Dermis microvascular lymphatic vessel endothelial cell (primary cell): Measurements from ENCODE around the gene RTP1. TPM values are rescaled to one million over a fixed set of nuclear protein-coding genes. Genes with fewer than 3 reads are reported as not detected.
"Not testable (repeated sequence)": the region's sequence is repeated elsewhere in the genome, so short reads cannot be mapped to it uniquely, and the experiment has no call there.

Experiments used
- DNase-seq, 2 donors: peaks; one replicate each; pipeline versions ENCODE4 v3.0.0 to v3.0.0-alpha.2; 2010; ENCODE audit warnings: low read depth in 2 of 2
- total RNA-seq: library from RNA; depleted of rRNA; stranded (reverse); fragments of >200 nt; gene quantifications from 2 replicates; pipeline ENCODE4 v1.2.1, GENCODE V29; 2014

The RTP1 gene
- not detected in 2 replicates for total RNA-seq

- DNase-seq = no peak
Observed at GRCh38 chr3:187197335-187197649, at the start of gene RTP1. Gene RTP1, plus strand, starts transcription at chr3:187197486. Its CDS starts 30 bp downstream, at chr3:187197516.

GRCh38 chr3:187150186-187150585, 47.1 kb upstream of the RTP1 start:
- DNase-seq = no peak

- peak in 1 of 2 donors; percentile 27 for DNase-seq
Observed at GRCh38 chr3:187150599-187150998, 46.7 kb upstream of the RTP1 start.

GRCh38 chr3:187161556-187161955, 35.7 kb upstream of the RTP1 start:
- DNase-seq = no peak

- no peak for DNase-seq
Observed at GRCh38 chr3:187162265-187162953, 34.9 kb upstream of the RTP1 start.

GRCh38 chr3:187165144-187165543, 32.1 kb upstream of the RTP1 start:
- peak; percentile 53 to 74 for DNase-seq

DNA sequence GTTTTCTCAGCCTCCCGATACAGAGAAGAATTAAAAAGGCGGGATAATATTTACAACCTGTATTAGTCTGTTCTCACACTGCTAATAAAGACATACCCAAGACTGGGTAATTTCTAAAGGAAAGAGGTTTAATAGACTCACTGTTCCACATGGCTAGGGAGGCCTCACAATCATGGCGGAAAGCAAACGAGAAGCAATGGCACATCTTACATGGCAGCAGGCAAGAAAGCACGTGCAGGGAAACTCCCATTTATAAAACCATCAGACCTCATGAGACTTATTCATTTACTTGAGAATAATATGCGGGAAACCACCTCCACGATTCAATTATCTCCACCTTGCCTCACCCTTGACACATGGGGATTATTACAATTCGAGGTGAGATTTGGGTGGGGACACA, 30.5 kb upstream of the RTP1 start:
- DNase-seq = no peak

DNA sequence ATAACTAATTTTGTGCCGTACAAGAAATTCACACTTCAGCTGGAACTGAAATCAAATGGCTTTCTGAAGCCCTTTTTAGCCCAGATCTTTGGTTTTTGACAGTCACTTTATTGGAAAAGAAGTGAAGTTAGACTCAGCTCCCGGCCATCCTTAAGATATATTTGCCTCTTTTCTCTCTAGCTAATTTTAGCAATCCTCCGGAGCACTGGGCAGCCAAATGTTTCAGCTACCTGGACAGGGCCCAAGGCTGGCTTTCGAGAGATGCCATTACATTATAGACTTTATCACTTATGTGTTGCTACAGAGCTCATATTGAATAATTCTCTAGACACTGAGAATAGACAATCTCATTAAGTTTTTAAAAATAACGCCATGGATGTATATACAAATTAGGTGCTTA, 29.5 kb upstream of the RTP1 start:
- no peak for DNase-seq

- DNase-seq = no peak
Observed at GRCh38 chr3:187169231-187169960, 27.9 kb upstream of the RTP1 start.

DNA sequence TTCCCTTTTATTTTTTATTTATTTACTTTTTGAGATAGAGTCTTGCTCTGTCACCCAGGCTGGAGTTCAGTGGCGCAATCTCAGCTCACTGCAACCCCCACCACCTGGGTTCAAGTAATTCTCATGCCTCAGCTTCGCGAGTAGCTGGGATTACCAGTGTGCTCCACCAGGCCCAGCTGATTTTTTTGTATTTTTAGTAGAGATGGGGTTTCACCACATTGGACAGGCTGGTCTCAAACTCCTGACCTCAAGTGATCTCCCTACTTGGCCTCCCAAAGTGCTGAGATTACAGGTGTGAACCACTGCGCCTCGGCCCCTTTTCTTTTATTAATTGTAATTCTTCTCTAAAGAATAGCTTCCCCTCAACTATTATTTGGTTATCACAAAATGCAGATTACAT, 26.4 kb upstream of the RTP1 start:
- DNase-seq = not testable (repeated sequence)

DNA sequence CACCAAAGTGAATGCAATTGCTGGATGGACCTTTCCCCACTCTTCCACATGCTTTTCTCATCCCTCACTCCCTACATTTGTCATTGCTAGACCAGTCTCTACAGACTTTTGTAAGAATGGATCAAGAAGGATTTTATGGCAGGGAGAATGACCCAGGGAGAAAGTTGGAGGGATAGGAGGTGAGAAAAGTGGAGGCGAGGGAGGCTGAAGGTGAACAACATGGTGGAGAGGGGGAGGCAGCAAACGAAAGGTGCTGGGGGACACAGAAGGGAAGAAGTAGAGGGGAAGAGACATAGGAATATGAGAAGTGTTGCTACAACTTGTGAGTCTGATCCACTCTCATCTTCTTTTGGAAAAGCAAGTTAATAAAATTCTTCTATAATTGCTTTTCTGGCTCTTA, 24.4 kb upstream of the RTP1 start:
- DNase-seq = no peak

DNA sequence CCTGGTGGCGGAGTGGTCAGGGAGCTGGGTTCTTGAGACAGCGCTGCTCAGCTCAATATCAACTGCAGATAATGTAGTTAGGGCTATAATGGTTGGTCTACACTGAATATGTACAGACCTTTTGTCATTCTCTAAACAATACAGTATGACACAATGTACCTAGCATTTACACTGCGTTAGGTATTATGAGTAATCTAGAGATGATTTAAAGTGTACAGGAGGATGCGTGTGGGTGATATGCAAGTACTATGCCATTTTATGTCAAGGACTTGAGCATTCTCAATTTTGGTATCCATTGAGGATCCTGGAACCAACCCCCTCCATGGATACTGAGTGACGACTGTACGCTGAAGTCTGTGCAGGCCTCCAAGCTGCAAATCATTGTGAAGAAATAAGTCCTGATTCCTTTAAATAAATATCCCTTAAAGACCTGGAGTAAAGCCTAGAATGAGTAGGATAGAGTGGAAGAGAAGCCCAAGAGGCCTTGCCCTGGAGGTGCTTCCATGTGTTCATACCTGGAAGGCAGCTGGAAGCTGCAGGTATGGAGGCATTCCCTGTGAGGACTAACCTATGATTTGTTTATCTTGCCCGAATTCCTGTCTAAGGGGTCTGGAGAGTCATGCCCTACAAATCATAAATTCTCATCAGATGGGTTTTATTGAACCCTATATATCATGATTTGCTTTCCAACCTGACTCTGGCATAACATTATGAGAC, 15.7 kb upstream of the RTP1 start:
- DNase-seq = no peak

- DNase-seq = peak in 1 of 2 donors; percentile 12
Observed at GRCh38 chr3:187183210-187183862, 13.9 kb upstream of the RTP1 start.

- no peak for DNase-seq
Observed at GRCh38 chr3:187183903-187184302, 13.4 kb upstream of the RTP1 start.

DNA sequence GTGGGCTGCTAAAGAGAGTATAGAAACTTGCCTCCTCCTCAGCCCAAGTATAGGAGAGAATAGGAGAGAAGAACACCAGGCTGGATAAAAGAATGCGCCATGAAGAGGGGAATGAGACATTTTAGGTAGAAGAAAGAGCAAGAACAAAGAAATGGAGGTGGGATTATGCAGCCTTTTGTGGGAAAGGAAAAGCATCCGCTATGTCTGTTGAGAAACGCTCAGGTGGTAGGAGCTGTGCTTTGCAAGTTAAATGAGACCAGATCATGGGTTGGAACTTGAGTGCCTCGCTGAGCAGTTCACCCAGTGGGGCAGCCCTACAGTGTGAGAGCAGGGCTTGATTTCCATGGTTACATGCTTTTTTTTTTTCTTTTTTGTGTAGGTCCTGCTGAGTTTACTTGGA, 11.5 kb upstream of the RTP1 start:
- DNase-seq = no peak

DNA sequence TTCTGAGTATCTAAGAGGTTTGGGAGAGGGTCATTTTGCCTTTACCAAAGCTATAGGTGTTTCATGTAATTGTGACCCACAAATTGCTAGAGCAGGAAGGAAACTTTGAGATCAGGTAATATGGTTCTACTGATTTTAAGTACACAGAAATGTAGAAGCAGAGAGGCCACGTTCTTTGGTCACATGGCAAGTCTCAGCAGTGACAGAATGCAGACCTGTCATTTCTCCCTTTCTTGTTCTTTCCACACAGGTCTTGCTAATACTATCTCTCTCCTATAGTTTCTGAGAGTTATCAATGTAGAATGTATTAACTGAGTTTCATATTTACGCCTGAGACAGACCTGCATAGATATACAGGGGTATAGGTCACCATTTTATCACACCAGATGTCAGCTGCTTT, 10.9 kb upstream of the RTP1 start:
- no peak for DNase-seq

- peak in 1 of 2 donors; percentile 16 for DNase-seq
Observed at GRCh38 chr3:187186801-187187421, 10.4 kb upstream of the RTP1 start.

- DNase-seq = no peak
Observed at GRCh38 chr3:187188931-187189330, 8.4 kb upstream of the RTP1 start.

DNA sequence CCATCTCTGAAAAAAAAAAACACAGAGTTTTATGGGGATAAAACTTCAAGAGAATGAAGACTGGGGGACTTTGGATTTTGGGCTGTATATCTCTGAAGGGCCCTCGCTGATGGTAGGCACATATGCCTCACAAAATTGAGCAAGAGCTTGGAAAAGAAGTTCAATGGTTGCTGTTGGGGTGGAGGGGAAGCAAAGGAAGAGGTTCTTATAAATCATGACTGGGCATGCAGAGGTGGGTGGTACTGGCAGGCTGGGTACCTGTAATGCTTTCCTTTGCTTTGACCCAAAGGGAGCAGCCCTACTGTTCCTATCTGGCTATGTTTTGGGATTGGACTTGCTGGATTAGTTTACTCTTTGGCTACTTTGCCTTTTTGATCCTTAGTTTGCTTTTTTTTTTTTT, 6.0 kb upstream of the RTP1 start:
- DNase-seq = no peak

DNA sequence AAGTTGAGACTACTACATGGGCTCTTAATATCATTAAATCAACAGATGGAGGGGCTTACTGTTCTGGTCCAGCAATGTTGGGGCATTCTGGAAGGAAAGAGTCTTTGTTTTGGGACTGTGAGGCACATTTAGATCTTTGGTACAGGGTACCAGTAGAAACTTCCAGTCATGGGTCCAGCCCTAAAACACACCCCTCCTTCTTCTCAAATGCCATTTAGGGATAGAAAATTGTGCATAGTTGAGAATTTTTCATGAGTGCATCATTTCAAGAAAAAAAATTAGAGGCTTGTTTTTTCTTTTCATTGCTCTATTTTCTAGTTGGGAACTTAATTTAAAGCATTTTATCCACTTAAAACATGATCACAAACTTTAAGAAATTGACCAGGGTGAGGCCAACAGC, 4.1 kb upstream of the RTP1 start:
- DNase-seq = no peak

DNA sequence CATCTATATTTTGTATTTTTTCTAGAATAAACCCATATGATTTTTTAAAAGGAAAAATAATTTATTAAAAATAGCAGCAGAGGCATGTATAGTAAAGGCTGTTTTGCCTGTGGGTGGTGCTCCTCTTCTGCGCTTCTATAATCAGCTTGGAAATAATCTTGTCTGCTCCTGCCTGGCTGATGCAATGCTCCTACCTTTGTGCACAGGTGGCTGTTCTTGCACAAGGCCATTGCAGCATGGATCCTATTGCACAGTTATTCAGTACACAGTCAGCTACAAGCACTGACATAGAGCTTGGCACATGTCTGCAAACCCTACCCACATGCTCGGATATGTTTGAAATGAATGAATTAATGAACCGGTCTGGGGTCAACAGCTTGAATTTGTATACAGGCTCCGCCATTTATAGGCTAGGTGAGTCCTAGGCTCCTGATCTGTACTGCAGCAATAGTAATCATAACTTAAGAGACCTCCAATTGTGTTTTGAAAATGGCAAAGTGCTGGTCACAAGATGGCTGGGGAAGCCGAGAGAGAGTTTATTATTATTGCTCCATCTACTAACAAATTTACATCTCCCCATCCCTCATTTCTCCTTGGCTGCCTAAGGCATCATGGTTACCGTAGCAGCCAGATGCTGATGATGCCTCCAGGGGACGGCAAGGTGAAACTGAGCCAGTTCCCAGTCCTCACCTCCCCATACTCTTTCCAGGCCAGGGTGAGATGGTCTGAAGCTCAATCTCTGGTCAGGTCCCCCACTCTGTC, 532 bp upstream of the RTP1 start:
- DNase-seq = no peak
